Measurements from ENCODE around the gene ZFYVE1.

GRCh38 chr14:72999316-72999715 is 27.6 kb downstream of the ZFYVE1 start:
- TF ChIP-seq POLR2A (IDR thresholded peaks at IDR 0.05) (no peak), POLR2AphosphoS5 (IDR thresholded peaks at IDR 0.05) (no peak), CTCF (IDR thresholded peaks at IDR 0.05) (no peak)

All from prostate gland (tissue), 2 donors.